A549 (cell line): ENCODE results near the gene ARMH2. TPM values are rescaled to one million over a fixed set of nuclear protein-coding genes. Genes with fewer than 3 reads are reported as not detected.

Experiments
- ATAC-seq, 2 experiments: fragments of 200-7000 bp in 1 of 2; fragments of >200 bp in 1 of 2; cut with Nextera tagmentation in 1 of 2; cut with Tn5 transposase in 1 of 2; 3 replicates each; pipeline versions ENCODE4 v1.8.0 to v1.9.1; 2018 to 2020; ENCODE audit warnings: mild to moderate bottlenecking in 1 of 2, moderate library complexity in 1 of 2
- CTCF ChIA-PET: fragments of 300-600 bp; sonication (Branson Sonifier 250); formaldehyde crosslinking; extraction: SDS; loops from one replicate; lab custom pipeline; 2021; ENCODE audit warnings: antibody characterized with exemption, inconsistent platforms; lab: Yijun Ruan, JAX
- POLR2A ChIA-PET: fragments of 350-600 bp; formaldehyde crosslinking; extraction: SDS; loops from one replicate; lab custom pipeline; 2021; ENCODE audit warnings: antibody characterized with exemption, inconsistent platforms; lab: Yijun Ruan, JAX
- DNase-seq, 2 experiments: peaks; one replicate each; pipeline versions ENCODE4 v3.0.0 to v3.0.0-alpha.2; 2011 to 2016; ENCODE audit warnings: low read depth in 1 of 2, low spot score in 1 of 2
- FAIRE-seq: peaks from 2 replicates; lab custom pipeline; 2011; peaks lifted over from hg19 to GRCh38; lab: Jason Lieb, UNC
- H3K27ac ChIP-seq, 2 experiments: fragments of >200 bp; sonication (Bioruptor Twin); formaldehyde crosslinking; 3 replicates each; pipeline ENCODE4 v1.5.1; 2016 to 2017
- H3K4me1 ChIP-seq: fragments of >200 bp; sonication (Bioruptor Twin); formaldehyde crosslinking; 3 replicates; pipeline ENCODE4 v1.6.1; 2016
- H3K4me2 ChIP-seq: fragments of >200 bp; sonication (Bioruptor Twin); formaldehyde crosslinking; 3 replicates; pipeline ENCODE4 v1.6.1; 2016
- H3K4me3 ChIP-seq: fragments of >200 bp; sonication (Bioruptor Twin); formaldehyde crosslinking; 3 replicates; pipeline ENCODE4 v1.5.1; 2016
- H3K9me3 ChIP-seq: fragments of >200 bp; sonication (Bioruptor Twin); formaldehyde crosslinking; 3 replicates; pipeline ENCODE4 v1.6.1; 2016
- CEBPB ChIP-seq, 2 experiments: fragments of >200 bp in 1 of 2; sonication (Bioruptor Twin) in 1 of 2; formaldehyde crosslinking in 1 of 2; IDR thresholded peaks; 2 replicates each; pipeline ENCODE4 v1.6.1; 2012 to 2016
- CHD2 ChIP-seq: fragments of 150-350 bp; IDR thresholded peaks from 2 replicates; pipeline ENCODE4 v1.6.1; 2014; ENCODE audit warnings: low read length; ENCODE audit not compliant: partially characterized antibody
- CHD4 ChIP-seq: fragments of 200-600 bp; sonication (generic); IDR thresholded peaks from 2 replicates; pipeline ENCODE4 v1.6.1; 2016; ENCODE audit warnings: antibody characterized with exemption, mild to moderate bottlenecking, borderline replicate concordance
- EHMT2 ChIP-seq: fragments of 200-600 bp; sonication (generic); IDR thresholded peaks from 2 replicates; pipeline ENCODE4 v1.6.1; 2016; ENCODE audit warnings: antibody characterized with exemption, low read depth, mild to moderate bottlenecking, moderate library complexity
- EP300 ChIP-seq, 2 experiments: fragments of >200 bp; sonication (Bioruptor Twin); formaldehyde crosslinking; IDR thresholded peaks; 2 replicates in 1 of 2; 3 replicates in 1 of 2; pipeline ENCODE4 v1.6.1; 2016 to 2017
- ESRRA ChIP-seq: fragments of 150-350 bp; IDR thresholded peaks from 2 replicates; pipeline ENCODE4 v1.6.1; 2014; ENCODE audit warnings: mild to moderate bottlenecking, low read length, borderline replicate concordance
- FOSB ChIP-seq: fragments of 250-450 bp; sonication (Bioruptor Pico); IDR thresholded peaks from 2 replicates; pipeline ENCODE4 v1.5.0; 2020; ENCODE audit warnings: mild to moderate bottlenecking, moderate library complexity
- GATA3 ChIP-seq: IDR thresholded peaks from 2 replicates; pipeline ENCODE4 v1.6.1; 2012; ENCODE audit warnings: borderline replicate concordance
- HOXB13 ChIP-seq: fragments of 250-450 bp; sonication (Bioruptor Pico); IDR thresholded peaks from 2 replicates; pipeline ENCODE4 v1.5.0; 2020; ENCODE audit warnings: low read depth, mild to moderate bottlenecking, moderate library complexity
- JUNB ChIP-seq: fragments of >200 bp; sonication (Bioruptor Twin); formaldehyde crosslinking; IDR thresholded peaks from 2 replicates; pipeline ENCODE4 v1.6.1; 2016
- KDM5A ChIP-seq: fragments of 200-600 bp; sonication (generic); IDR thresholded peaks from 2 replicates; pipeline ENCODE4 v1.6.1; 2016; ENCODE audit warnings: antibody characterized with exemption, mild to moderate bottlenecking
- MAFK ChIP-seq: fragments of 450-650 bp; IDR thresholded peaks from 2 replicates; pipeline ENCODE4 v1.6.1; 2014; ENCODE audit not compliant: partially characterized antibody
- NFE2L2 ChIP-seq: fragments of 150-350 bp; conservative IDR thresholded peaks from 2 replicates; pipeline ENCODE4 v1.6.1; 2014; ENCODE audit warnings: low read length
- NPAS2 ChIP-seq: fragments of 250-450 bp; sonication (Bioruptor Pico); IDR thresholded peaks from 2 replicates; pipeline ENCODE4 v1.8.0; 2022; ENCODE audit warnings: mild to moderate bottlenecking, moderate library complexity, borderline replicate concordance
- NR3C1 ChIP-seq: fragments of >200 bp; sonication (Bioruptor Twin); formaldehyde crosslinking; IDR thresholded peaks from 3 replicates; pipeline ENCODE4 v1.6.1; 2017
- RAD21 ChIP-seq, 2 experiments: fragments of >200 bp in 1 of 2; sonication (Bioruptor Twin) in 1 of 2; formaldehyde crosslinking in 1 of 2; IDR thresholded peaks in 1 of 2; conservative IDR thresholded peaks in 1 of 2; 2 replicates in 1 of 2; 3 replicates in 1 of 2; pipeline ENCODE4 v1.6.1; 2012 to 2018; ENCODE audit warnings: inconsistent platforms in 1 of 2
- RCOR1 ChIP-seq: fragments of 150-350 bp; IDR thresholded peaks from 2 replicates; pipeline ENCODE4 v1.6.1; 2014; ENCODE audit warnings: antibody characterized with exemption, low read length, low read depth
- RNF2 ChIP-seq: fragments of 200-600 bp; sonication (generic); IDR thresholded peaks from 2 replicates; pipeline ENCODE4 v1.6.1; 2016; ENCODE audit warnings: low read depth, mild to moderate bottlenecking, antibody characterized with exemption, moderate library complexity, borderline replicate concordance
- SMC3 ChIP-seq: fragments of >200 bp; sonication (Bioruptor Twin); formaldehyde crosslinking; IDR thresholded peaks from 3 replicates; pipeline ENCODE4 v1.6.1; 2018; ENCODE audit warnings: inconsistent platforms
- SREBF2 ChIP-seq: fragments of 450-650 bp; IDR thresholded peaks from 2 replicates; pipeline ENCODE4 v1.6.1; 2014; ENCODE audit warnings: mild to moderate bottlenecking, moderate library complexity
- ZC3H11A ChIP-seq: fragments of 450-650 bp; IDR thresholded peaks from 2 replicates; pipeline ENCODE4 v1.6.1; 2014; ENCODE audit warnings: antibody characterized with exemption, mild to moderate bottlenecking
- ZSCAN20 ChIP-seq: fragments of 250-450 bp; sonication (Bioruptor Pico); IDR thresholded peaks from 2 replicates; pipeline ENCODE4 v1.8.0; 2022; ENCODE audit warnings: mild to moderate bottlenecking, moderate library complexity
- WGBS: methylation state at CpG from one replicate; pipeline ENCODE4 v1.1.6; 2017; ENCODE audit errors: missing lambda C conversion rate; 5-methylcytosine and 5-hydroxymethylcytosine counted together
- polyA plus RNA-seq, 4 experiments: library from polyadenylated mRNA; depleted of rRNA in 3 of 4; stranded (reverse); fragments of >200 nt; fragmentation: RNase III in 1 of 4; extraction: RNeasy Plus Mini Kit Qiagen cat#74134 plus additional on column Dnase treatment in 1 of 4; gene quantifications; 2 replicates in 3 of 4; 3 replicates in 1 of 4; pipeline ENCODE4 v1.2.3, GENCODE V29; 2011 to 2017
- TF ChIP-seq, protein P1 (sequence below): fragments of >200 bp; sonication (Bioruptor Twin); formaldehyde crosslinking; IDR thresholded peaks from 3 replicates; pipeline ENCODE4 v1.5.1; 2016
- TF ChIP-seq, protein P2 (sequence below): fragments of >200 bp; sonication (Bioruptor Twin); formaldehyde crosslinking; IDR thresholded peaks from 2 replicates; pipeline ENCODE4 v1.6.1; 2016
- TF ChIP-seq, protein P3 (sequence below): fragments of 250-450 bp; sonication (Bioruptor Pico); IDR thresholded peaks from 2 replicates; pipeline ENCODE4 v1.5.0; 2020; ENCODE audit warnings: low read depth, mild to moderate bottlenecking, moderate library complexity
- TF ChIP-seq, protein P4 (sequence below): fragments of 250-450 bp; sonication (Bioruptor Pico); IDR thresholded peaks from 2 replicates; pipeline ENCODE4 v1.5.0; 2021; ENCODE audit warnings: mild to moderate bottlenecking, moderate library complexity, borderline replicate concordance
- TF ChIP-seq, protein P5 (sequence below): fragments of 150-350 bp; IDR thresholded peaks from 2 replicates; pipeline ENCODE4 v1.6.1; 2014; ENCODE audit warnings: low read depth, mild to moderate bottlenecking, low read length
- TF ChIP-seq, protein P6 (sequence below): fragments of 450-650 bp; IDR thresholded peaks from 2 replicates; pipeline ENCODE4 v1.6.1; 2014; ENCODE audit warnings: antibody characterized with exemption

ARMH2 gene
- polyA plus RNA-seq, 2 of the 4 experiments (the other 2 are of a cell fraction): not detected

DNA sequence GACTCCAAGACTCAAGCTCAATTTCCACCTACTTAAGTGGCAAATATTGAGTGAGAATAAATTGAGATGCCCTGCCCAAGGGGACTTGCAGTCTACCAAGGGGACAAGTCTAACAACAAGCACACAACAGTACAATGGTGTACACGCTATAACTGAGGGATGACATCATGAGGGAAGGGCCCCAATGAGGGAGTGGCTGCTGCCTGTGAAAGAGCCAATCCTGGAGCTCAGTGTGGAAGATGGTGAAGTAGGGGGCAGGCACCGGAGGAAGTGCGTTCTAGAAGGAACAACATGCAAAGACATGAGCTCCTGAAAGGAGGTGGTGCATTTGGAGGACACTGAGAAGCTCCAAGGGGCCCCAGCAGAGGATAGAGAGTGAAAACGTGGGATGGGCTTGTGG lies 46.9 kb upstream of the ARMH2 start:
- H3K4me3 ChIP-seq: no peak overlapping the region
- ATAC-seq (no peak), DNase-seq (no peak), FAIRE-seq (no peak)
- TF ChIP-seq SREBF2: no peak
- TF ChIP-seq, protein P1, sequence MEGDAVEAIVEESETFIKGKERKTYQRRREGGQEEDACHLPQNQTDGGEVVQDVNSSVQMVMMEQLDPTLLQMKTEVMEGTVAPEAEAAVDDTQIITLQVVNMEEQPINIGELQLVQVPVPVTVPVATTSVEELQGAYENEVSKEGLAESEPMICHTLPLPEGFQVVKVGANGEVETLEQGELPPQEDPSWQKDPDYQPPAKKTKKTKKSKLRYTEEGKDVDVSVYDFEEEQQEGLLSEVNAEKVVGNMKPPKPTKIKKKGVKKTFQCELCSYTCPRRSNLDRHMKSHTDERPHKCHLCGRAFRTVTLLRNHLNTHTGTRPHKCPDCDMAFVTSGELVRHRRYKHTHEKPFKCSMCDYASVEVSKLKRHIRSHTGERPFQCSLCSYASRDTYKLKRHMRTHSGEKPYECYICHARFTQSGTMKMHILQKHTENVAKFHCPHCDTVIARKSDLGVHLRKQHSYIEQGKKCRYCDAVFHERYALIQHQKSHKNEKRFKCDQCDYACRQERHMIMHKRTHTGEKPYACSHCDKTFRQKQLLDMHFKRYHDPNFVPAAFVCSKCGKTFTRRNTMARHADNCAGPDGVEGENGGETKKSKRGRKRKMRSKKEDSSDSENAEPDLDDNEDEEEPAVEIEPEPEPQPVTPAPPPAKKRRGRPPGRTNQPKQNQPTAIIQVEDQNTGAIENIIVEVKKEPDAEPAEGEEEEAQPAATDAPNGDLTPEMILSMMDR: no peak
- TF ChIP-seq ZC3H11A: no peak
- no peak for TF ChIP-seq MAFK
- no peak for TF ChIP-seq NFE2L2
- TF ChIP-seq ZSCAN20 (CRISPR knock-in tag): no peak
- TF ChIP-seq ESRRA: no peak
- no peak for TF ChIP-seq CHD4
- TF ChIP-seq, protein P2, sequence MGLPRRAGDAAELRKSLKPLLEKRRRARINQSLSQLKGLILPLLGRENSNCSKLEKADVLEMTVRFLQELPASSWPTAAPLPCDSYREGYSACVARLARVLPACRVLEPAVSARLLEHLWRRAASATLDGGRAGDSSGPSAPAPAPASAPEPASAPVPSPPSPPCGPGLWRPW: no peak
- TF ChIP-seq FOSB (CRISPR knock-in tag): no peak
- no peak for TF ChIP-seq RAD21 (conservative IDR thresholded peaks at IDR 0.05 in 1 of 2, IDR thresholded peaks at IDR 0.05 in 1 of 2)
- TF ChIP-seq GATA3: no peak
- TF ChIP-seq CEBPB (IDR thresholded peaks at IDR 0.05): no peak
- no peak for TF ChIP-seq NPAS2
- TF ChIP-seq JUNB: no peak
- TF ChIP-seq, protein P3, sequence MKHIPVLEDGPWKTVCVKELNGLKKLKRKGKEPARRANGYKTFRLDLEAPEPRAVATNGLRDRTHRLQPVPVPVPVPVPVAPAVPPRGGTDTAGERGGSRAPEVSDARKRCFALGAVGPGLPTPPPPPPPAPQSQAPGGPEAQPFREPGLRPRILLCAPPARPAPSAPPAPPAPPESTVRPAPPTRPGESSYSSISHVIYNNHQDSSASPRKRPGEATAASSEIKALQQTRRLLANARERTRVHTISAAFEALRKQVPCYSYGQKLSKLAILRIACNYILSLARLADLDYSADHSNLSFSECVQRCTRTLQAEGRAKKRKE (CRISPR knock-in tag): no peak
- no peak for TF ChIP-seq RNF2
- no peak for TF ChIP-seq NR3C1
- TF ChIP-seq CHD2: no peak
- no peak for TF ChIP-seq EHMT2
- CTCF ChIA-PET: interaction anchor here (3.8 kb wide), 1 partner anchor 10 kb away, joined by 16 read pairs; no protein-coding TSS in a partner anchor
- H3K4me2 ChIP-seq: no peak overlapping the region
- POLR2A ChIA-PET: interaction anchor here (0.7 kb wide), 1 partner anchor 125 kb away, joined by 4 read pairs; no protein-coding TSS in a partner anchor
- H3K9me3 ChIP-seq: no peaks in the 10 kb centered on the region
- no peak overlapping the region for H3K27ac ChIP-seq
- 61% methylated on average over 4 of the region's 4 CpGs for WGBS
- H3K4me1 ChIP-seq: no peaks in the 10 kb centered on the region

DNA sequence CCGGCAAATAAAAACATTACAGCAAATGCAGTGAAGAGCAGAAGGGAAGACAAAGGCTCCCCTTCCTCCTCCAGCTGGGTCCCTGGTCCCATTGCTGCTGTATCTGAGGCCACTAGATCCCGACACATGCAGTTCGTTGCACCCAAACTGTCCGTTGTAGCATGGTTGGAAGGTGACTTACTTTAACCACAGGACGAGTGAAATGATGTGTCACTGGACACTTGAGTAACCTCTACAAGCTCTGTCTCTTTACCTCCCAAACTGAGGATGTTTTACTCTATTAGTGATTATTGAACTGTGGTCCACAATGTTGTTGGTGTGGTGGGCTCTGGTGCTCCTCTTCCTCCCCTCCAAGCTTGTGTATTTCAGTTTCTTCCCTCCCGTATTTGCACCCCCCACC lies 46.2 kb upstream of the ARMH2 start:
- ATAC-seq: no peak
- TF ChIP-seq SMC3: no peak
- no peak for TF ChIP-seq HOXB13 (CRISPR knock-in tag)
- TF ChIP-seq, protein P4, sequence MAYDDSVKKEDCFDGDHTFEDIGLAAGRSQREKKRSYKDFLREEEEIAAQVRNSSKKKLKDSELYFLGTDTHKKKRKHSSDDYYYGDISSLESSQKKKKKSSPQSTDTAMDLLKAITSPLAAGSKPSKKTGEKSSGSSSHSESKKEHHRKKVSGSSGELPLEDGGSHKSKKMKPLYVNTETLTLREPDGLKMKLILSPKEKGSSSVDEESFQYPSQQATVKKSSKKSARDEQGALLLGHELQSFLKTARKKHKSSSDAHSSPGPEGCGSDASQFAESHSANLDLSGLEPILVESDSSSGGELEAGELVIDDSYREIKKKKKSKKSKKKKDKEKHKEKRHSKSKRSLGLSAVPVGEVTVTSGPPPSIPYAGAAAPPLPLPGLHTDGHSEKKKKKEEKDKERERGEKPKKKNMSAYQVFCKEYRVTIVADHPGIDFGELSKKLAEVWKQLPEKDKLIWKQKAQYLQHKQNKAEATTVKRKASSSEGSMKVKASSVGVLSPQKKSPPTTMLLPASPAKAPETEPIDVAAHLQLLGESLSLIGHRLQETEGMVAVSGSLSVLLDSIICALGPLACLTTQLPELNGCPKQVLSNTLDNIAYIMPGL (CRISPR knock-in tag): no peak
- TF ChIP-seq KDM5A: no peak
- no peak for TF ChIP-seq ZSCAN20 (CRISPR knock-in tag)
- TF ChIP-seq GATA3: no peak
- TF ChIP-seq ZC3H11A: no peak
- no peak for TF ChIP-seq EP300 (IDR thresholded peaks at IDR 0.05)
- TF ChIP-seq, protein P3 (CRISPR knock-in tag): no peak
- TF ChIP-seq RCOR1: no peak
- TF ChIP-seq JUNB: no peak
- TF ChIP-seq, protein P5, sequence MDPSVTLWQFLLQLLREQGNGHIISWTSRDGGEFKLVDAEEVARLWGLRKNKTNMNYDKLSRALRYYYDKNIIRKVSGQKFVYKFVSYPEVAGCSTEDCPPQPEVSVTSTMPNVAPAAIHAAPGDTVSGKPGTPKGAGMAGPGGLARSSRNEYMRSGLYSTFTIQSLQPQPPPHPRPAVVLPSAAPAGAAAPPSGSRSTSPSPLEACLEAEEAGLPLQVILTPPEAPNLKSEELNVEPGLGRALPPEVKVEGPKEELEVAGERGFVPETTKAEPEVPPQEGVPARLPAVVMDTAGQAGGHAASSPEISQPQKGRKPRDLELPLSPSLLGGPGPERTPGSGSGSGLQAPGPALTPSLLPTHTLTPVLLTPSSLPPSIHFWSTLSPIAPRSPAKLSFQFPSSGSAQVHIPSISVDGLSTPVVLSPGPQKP: no peak
- TF ChIP-seq, protein P6, sequence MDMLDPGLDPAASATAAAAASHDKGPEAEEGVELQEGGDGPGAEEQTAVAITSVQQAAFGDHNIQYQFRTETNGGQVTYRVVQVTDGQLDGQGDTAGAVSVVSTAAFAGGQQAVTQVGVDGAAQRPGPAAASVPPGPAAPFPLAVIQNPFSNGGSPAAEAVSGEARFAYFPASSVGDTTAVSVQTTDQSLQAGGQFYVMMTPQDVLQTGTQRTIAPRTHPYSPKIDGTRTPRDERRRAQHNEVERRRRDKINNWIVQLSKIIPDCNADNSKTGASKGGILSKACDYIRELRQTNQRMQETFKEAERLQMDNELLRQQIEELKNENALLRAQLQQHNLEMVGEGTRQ: no peak

More for the DNA sequence above, 46.2 kb upstream of the ARMH2 start:
- ChIA-PET CTCF (interaction anchor here (0.7 to 3.8 kb wide), 3 partner anchors 11 to 552 kb away, joined by 3 to 16 read pairs (median 3); no protein-coding TSS in a partner anchor), POLR2A (interaction anchor here (0.7 kb wide), 1 partner anchor 125 kb away, joined by 4 read pairs; no protein-coding TSS in a partner anchor)
- Histone ChIP-seq H3K9me3 (no peaks in the 10 kb centered on the region), H3K4me1 (no peaks in the 10 kb centered on the region), H3K27ac (no peak overlapping the region), H3K4me2 (no peak overlapping the region), H3K4me3 (no peak overlapping the region)
- DNase-seq (no peak), FAIRE-seq (no peak)
- WGBS: 61% methylated on average over 6 of the region's 6 CpGs
